ENCODE data around the gene TSG101.

Gene TSG101

DNA sequence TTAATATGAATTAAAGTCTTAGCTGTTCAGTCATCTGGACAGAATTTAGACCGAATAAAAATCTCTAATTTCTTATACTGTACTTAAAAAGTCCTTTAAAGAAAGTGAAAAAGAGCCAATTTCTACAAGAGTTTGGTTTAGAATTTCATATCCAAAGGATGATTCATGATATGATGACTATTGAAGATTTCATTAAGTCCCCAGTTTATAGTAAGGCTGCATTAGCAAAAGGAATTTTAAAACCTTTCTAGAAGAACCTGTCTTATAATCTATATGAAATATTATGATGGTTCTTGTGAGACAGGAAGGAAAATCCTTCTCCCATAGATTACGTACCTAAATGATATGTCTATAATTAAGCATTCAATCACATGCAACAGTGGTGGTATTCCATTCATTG, 34.8 kb downstream of the TSG101 start:
- DNase-seq, result no peak

DNA sequence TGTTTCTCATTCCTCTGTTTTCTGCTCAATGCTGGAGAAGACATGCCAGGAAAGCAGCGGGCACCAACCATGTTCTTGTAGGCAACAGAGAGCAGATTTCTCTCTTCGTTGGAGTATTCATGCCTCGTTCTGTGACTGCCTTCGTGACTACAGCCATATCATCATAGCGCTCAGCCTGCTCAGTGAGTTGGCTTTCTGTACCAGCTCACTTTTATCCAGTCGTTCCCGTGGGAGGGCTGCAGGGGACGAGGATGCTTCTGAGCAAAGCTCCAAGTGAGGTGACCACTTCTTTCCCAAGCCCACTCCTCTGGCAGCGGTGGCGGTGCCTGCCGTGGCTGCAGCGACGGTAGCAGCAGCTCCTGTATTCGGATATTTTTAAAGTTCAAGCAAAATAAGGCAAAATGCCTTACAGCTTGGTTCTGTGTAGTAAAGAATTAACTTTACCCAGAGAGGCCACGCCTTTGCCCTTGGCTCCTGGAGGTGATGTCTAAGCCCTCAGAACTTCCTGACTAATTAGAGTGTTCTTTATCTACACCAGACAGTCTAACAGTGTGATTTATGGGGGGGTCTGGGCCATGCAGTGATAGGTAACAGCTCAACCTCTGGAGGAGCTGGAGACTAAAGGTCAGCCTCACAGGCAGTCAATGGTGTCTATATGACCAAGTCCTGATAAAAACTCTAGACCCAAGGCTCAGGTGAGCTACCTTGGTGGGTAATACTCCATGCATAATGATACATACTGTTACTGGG, 35.8 kb downstream of the TSG101 start:
- DNase-seq, result no peak

DNA sequence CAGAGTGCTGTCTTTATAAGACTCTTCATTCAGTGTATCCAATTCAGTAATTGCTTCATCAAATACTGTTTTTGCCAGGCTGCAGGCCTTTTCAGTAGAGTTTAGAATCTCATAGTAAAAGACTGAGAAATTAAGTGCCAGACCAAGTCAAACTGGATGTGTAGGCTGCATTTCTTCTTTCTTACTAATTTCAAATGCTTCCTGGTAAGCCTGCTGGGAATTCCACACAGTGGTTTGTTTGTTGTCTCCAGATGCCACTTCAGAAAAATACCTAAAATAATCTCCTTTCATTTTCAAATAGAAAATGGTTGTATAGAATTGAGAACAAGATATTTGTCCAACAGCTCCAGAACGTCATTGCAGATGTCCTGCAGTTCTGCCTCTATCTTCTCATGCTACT, 36.4 kb downstream of the TSG101 start:
- no peak for DNase-seq

DNA sequence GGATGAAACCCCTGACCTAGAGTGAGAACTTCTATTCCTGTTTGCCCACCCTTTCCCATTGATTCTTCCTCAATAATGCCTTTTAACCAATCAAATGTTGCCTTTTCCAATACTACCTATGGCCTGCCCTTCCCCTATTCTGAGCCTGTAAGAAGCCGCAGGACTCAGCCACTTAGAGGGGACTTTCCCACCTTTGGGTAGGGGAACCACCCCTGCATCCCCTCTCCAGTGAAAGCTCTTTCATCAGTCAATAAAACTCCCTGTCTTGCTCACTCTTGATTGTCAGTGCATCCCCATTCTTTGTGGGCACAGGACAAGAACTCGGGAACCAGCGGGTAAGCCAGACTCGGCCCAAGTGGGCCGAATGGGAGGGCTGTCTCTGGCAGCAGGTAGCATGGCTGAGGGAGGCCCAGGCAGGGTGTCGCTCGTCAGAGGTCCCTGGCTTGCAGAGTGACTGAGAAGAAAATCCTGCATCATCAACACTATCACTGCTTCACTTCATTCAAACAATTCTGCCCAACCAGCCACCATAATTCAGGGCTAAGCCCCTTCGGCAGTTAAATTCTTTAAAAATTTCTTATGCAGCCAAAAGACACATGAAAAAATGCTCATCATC, 40.7 kb downstream of the TSG101 start:
- no peak for DNase-seq

DNA sequence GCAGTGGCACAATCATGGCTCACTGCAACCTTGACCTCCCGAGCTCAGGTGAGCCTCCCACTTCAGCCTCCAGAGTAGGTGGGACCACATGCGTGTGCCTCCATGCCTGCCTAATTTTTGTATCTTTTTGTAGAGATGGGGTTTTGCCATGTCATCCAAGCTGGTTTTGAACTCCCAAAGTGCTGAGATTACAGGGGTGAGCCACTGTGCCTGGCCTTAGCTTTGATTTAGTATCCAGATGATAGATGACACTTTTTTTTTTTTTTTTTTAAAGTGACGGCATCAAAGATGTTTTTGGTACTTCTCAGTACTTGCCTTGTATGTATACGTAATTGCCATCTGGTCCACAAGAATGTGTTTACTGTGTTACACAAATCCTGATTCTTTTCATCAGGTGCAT, 47.7 kb downstream of the TSG101 start:
- DNase-seq, result no peak

DNA sequence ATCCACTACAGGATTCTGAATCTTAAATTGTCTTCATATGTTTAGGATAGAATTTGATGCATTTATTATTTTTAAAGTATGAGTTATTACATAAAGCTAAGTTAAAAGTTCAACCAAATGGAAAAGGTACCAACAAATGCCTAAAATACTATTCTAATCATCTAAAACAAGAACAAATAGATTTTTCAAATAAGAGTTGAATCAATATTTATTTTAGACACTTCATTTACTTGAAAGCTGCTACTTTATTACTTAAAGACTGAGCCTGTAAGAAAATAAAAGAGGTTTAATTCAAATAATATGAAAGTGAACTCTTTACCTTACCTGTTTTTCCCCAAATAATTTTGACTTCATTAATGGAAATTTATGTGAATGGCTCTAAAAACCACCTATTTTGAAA, 54.2 kb downstream of the TSG101 start:
- no peak for DNase-seq

DNA sequence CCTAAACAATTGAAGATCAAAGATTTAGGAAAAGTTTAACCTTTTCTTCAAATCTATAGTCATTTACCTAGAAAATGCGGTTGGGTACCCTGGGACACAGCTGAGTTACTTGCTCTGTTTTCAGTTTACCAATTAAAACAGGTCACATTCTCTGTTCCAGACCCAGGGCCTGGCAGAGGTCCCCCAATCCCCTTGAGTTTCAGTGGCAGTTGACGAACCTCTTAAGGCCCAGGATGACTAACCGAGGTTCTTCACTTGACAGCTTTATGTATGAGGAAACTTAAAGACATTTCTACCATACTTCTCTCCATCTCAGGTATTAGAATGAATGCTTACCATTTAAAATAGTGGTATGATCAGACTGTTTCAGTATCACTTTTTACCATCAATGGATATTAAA, 54.7 kb downstream of the TSG101 start:
- DNase-seq, result no peak

DNA sequence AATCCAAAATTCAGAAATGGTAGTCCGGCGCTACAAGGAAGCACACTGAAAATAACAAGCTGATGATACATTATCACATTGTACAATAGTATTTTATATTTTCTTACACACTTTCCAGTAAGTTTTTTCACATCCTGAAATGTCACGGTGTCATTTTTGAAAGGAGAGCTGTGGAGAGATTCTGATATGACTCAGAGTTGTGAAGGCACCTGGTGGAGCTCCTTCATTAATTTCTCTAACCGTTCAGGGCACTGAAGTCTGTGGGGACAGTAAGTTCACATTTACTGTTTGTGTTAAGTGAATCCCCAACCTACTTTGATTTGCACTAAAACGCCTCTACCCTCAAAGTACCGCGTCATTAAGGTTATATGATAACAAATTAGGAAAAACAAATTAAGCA, 57.8 kb downstream of the TSG101 start:
- DNase-seq, result no peak

DNA sequence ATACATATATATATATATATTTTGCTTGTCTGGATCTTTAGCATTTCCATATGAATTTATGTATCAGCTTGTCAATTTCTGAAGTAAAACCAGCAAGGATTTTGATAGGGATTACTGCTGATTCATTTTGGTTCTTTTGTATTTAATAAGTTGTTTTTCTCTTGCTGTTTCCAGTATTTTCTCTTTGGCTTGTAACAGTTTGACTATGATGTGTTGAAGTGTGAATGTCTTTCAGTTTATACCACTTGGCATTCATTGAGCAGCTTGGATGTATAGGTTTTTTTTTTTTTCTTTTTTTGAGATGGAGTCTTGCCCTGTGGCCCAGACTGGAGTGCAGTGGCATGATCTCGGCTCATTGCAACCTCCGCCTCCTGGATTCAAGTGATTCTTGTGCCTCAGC, 58.7 kb downstream of the TSG101 start:
- no peak for DNase-seq

DNA sequence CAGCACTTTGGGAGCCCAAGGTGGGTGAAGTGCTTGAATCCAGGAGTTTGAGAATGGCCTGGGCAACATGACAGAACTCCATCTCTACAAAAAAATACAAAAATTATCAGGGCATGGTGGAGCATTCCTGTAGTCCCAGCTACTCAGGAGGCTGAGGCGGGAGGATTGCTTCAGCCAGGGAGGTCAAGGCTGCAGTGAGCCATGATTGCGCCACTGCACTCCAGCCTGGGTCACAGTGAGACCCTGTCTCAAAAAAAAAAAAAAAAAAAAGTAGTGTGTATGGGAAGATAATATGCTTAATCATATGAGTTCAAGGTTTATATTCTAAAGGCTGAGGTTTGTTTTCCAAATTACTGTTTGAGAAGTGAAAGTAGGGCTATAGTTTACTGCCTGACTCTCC, 60.3 kb downstream of the TSG101 start:
- no peak for DNase-seq

DNA sequence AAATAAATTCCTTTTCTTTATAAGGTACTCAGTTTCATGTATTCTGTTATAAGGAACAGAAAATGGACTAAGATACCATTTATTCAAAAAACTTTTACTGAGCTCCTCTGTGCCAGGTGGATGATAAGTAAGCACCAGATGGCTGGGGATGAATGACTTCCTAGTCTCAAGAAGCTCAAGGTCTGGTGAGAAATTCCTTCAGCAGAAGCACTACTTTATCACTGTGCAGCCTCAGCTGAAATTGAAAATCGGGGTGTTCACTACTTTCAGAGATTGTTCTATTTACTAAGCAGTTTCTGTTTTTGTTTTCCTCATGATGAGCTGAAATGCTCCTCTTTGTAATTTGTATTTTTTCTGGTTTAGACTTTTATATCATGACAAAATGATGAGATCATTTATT, 63.3 kb downstream of the TSG101 start:
- DNase-seq, result peak in 1 of 2 experiments; percentile 49

DNA sequence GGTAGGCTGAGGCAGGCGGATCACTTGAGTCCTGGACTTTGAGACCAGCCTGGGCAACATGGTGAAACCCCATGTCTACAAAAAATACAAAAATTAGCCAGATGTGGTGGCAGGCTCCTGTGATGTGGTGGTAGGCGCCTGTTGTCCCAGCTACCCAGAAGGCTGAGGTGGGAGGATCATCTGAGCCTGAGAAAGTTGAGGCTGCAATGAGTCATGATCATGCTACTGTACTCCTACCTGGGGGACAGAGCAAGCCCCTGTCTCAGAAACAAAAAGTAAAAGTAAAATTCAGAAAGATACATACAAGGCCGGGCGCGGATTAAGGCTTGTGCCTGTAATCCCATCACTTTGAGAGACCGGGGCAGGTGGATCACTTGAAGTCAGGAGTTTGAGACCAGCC, 64.8 kb downstream of the TSG101 start:
- no peak for DNase-seq

DNA sequence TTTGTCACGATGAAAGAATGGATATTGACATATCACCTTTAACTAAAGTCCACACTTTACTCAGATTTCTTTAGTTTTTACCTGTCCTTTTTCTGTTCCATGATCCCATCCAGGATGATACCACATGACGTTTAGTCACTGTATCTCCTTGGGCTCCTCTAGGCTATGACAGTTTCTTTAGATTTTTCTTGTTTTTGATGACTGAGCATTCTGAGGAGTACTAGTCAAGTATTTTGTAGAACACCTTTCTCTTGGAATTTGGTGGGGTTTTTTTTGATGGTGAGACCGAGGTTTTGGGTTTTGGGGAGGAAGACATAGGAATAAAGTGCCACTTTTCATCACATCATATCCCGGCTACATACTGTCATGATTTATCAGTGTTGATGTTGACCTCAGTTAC, 67.1 kb downstream of the TSG101 start:
- DNase-seq, result no peak

DNA sequence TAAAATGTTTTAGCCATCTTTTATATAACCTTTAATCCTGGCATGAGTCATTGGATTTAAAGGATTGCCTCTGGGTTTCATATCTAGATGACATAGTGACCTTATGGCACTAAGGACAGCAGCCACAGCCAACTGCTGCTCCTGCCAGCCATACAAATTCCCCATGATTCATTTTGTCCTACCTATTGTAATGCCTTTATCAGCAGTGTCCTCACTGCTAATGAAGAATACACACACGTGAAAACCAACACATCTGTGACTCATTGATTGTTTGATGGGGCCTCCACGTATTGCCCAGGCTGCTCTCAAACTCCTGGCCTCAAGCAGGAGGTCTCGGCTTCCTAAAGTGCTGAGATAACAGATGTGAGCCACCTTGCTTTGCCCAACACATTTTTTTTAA, 69.3 kb downstream of the TSG101 start:
- no peak for DNase-seq

DNA sequence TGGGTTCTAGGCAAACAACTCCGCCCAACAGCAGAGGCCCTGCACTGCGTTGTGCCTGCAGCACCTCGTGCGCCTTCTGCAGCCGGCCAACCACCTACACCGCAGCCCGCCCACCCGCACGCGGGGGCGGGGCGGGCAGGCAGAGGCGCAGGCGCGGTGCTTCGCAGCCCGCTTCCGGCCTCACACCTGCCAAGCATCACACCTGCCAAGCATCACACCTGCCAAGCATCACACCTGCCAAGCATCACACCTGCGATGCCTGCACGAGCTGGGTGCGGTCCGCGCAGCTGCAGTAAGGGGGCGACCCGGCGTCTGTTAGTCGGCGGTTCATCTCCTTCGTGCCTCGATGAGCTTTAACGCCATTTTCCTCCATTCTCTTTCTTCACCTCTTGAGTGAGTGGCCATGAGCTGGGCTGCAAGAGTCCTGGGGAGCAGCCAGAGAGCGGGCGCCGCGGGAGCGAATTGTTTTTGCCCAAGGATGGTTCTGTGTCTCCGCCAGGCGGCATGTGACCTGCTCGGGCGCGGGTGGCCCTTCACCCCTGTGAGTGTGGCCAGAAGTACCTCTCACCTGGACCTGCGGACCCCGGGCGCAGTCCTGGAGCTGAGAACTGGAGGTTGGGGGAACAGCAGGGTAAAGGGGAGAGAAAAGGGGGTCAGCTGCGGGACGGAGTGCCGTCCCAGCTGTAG, 70.9 kb downstream of the TSG101 start, which contains the start of gene LDHAL6A:
TSS of gene LDHAL6A (plus strand) at position 171 of the 687 bp plus-strand sequence. CDS start 825 bp downstream, outside the sequence.
- DNase-seq, result no peak

DNA sequence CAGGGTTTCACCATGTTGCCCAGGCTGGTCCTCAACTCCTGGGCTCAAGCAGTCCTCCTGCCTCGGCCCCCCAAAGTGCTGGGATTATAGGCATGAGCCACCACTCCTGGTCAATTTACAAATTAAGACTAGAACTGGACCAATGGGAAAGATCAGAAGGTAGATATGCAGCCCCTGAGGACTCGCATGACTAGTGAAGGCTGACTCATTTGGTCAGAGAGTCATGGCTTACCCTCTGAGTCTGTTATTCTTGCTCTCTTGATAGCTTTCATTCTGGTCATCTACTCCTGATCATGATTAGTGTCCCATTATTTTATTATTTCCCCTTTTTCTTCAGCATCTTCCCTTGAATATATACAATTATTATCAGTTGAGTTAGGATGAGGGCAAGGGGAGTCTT, 73.8 kb downstream of the TSG101 start:
- DNase-seq, result no peak

DNA sequence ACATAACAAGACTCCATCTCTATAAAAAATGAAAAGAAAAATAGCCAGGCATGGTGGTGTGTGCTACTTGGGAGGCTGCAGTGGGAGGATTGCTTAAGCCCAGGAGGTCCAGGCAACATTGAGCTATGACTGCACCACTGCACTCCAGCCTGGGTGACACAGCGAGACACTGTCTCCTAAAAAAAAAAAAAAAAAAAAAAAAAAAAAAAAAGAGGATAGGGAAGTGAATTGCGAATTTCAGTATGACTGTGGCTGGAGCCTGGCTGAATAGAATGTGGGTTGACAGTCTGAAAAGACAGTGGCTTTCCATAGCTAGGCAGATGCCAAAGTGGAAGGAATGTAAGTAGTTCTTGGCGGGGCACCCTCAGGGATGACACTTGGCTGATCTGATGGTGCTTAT, 77.5 kb downstream of the TSG101 start:
- no peak for DNase-seq

DNA sequence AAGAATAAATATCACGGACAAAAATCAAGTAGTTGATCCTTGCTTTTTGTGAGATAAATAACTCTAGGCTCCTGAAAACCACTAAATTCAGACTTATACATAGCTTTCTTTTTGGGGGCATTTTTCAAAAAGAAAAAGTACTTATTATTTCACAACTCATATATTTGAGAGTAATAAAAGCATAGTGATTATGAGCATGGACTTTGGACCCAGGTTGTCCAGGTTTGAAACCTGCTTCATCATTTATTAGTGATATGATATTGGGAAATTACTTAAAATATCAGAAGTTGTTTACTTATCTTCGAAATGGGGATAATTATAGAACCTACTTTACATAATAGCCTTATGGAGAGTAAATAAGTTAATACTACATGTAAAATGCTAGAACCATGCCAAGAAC, 88.1 kb downstream of the TSG101 start:
- no peak for DNase-seq
